NCI-H1694 treated with DMSO at 0.1 percent for 48 hours (cell line): ENCODE results near the gene RAB3IL1.
"Not testable (repeated sequence)": the region's sequence is repeated elsewhere in the genome, so short reads cannot be mapped to it uniquely, and the experiment has no call there.

Experiments used
- DNase-seq: peaks from one replicate; lab custom pipeline; 2025; lab: John Stamatoyannopoulos, UW

Gene RAB3IL1

GRCh38 chr11:61953632-61954031, 36.3 kb upstream of the RAB3IL1 start:
- DNase-seq, result not testable (repeated sequence)

- DNase-seq, result no peak
These were observed 35.5 kb upstream of the RAB3IL1 start for GRCh38 chr11:61952882-61953281.

DNA sequence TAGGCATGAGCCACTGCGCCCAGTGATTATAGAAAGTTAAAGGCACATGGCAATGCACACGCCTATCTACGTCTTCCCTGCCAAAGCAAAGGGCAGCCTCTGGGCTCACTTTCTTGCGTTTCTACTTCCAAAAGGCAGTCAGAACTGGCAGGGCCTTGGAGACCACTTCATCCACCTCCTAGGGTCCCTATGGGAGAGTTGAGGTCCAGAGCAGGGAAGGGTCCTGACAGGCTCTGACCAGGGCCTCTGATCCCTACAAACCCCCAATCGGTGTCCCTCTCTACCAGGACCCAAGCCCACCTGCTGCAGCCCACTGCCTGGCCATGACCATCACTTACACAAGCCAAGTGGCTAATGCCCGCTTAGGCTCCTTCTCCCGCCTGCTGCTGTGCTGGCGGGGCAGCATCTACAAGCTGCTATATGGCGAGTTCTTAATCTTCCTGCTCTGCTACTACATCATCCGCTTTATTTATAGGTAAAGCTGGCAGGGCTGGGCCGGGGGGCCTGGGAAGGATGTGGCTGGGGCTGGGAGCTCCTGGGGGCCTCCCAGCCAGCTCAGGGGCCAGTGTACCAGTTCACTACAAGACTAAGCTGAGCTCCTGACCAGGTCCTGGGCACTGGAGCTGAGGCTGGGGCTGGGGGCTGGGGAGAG, 34.2 kb upstream of the RAB3IL1 start:
- DNase-seq, result no peak

- DNase-seq, result no peak
These were observed 32.7 kb upstream of the RAB3IL1 start, which contains the start of gene BEST1 for GRCh38 chr11:61950035-61950547. Gene BEST1, plus strand, starts transcription at chr11:61950351. Its CDS starts 1,456 bp downstream, at chr11:61951807.

GRCh38 chr11:61949169-61950034, 32.0 kb upstream of the RAB3IL1 start:
- peak; percentile 49 for DNase-seq

GRCh38 chr11:61948505-61948904, 31.1 kb upstream of the RAB3IL1 start:
- DNase-seq, result no peak

DNA sequence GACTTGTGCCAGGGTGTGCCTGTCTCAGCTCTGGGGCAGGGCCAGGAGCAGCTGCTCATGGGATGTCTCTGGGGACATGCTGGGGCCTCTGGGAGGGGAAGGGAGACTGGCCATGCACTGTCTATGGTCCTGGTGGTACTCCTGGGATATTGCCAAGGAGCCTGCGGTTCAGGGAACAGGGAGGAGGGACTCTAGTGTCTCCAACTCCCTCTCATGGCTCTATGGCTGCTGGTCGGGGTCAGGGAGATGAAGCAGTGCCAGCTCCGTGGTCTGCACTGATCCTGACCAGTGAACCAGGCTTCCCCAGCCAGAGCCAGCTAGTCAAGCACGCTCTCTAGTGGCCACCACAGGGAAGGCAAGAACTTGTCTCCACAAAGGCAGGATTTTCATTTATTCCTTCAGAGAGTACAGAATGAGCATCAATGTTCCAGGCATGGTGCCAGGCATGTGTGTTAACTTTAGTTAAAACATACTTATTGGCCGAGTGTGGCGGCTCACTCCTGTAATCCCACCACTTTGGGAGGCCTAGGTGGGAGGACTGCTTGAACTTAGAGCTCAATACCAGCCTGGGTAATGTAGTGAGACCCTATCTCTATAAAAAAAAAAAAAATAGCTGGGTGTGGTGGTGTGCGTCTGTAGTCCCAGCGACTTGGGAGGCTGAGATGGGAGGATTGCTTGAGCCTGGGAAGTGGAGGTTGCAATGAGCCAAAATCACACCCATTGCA, 30.3 kb upstream of the RAB3IL1 start:
- peak; percentile 60 for DNase-seq

DNA sequence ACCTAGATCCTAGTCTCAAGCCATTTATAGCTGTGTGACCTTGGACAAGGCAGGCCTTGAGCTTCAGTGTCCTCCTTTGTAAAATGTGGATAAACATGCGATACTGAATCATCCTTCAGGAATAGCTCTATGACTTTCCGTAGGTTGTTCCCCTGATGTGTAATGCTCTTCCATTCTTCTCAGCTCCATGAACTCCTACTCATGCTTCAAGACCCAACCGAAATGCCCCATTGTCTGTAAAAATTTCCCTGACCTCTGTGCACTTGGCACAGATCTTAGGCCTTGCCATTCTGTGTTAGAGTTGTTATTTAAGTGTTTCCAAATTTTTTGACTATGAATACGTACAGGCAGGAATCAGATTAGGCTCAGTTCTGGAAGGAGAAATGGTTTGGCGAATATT, 29.5 kb upstream of the RAB3IL1 start:
- DNase-seq, result no peak

DNA sequence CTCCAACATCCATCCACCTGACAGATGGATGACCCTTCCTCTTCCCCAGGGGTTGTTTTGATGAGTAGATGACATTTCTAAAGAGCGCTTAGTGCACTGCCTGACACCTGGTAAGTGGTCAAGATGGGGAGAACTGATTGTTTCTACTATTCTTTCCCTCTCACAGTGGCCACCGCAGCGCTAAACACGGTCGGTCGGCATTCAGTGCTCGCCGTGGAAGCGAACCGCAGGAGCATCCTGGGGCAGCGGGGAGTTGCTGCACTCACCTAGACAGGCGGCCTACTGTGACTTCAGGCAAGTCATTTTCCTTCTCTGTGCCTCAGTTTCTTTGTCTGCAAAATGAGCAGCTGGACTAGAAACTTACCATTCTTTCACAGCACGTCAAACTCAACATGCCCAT, 27.8 kb upstream of the RAB3IL1 start:
- DNase-seq, result no peak

- DNase-seq, result no peak
These were observed 23.1 kb upstream of the RAB3IL1 start for GRCh38 chr11:61940466-61940865.

GRCh38 chr11:61935861-61936260, 18.5 kb upstream of the RAB3IL1 start:
- no peak for DNase-seq

DNA sequence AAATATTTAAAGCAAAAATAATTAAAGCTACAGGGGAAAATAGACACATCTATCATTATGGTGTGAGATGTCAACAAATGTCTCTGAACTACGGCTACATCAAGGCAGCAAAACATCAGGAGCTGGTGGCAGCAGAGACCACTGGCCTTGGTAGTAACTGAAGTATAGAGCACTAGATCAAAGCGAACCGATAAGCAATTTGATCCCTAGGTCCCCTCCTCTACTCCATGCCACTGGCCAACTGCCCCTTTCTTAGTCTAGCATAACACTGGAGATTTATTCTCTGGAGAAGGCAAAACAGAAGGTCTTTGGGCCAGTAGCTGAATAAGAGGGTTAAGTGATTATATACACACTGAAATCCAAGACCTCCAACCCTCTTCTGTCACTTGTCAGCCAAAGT, 13.6 kb upstream of the RAB3IL1 start:
- DNase-seq, result no peak

- DNase-seq, result no peak
These were observed 11.2 kb upstream of the RAB3IL1 start for GRCh38 chr11:61928606-61929005.

DNA sequence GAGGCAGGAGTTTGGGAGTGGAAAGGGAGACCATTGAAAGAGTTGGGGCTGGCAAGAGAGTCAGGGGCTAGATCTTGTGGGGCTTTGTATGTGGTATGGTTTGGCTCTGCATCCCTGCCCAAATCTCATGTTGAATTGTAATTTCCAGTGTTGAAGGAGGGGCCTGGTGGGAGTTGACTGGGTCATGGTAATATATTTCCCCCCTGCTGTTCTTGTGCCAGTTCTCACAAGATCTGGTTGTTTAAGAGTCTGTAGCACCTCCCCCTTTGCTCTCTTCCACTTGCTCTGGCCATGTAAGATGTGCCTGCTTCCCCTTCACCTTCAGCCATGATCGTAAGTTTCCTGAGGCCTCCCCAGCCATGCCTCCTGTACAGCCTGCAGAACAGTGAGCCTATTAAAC, 10.1 kb upstream of the RAB3IL1 start:
- DNase-seq, result no peak

DNA sequence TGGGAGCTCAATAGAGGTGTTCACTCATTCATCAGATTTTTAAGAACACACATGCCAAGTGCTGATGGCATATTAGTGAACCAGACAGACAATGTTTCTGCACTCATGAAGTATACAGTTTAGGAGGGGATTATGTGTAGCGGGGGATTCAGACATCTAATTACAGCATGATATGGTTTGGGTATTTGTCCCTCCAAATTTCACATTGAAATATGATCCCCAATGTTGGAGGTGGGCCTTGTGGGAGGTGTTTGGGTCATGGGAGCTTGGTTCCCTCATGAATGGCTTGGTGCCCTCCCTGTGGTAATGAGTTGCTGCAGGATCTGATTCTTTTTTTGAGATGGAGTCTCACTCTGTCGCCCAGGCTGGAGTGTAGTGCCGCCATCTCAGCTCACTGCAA, 8.9 kb upstream of the RAB3IL1 start:
- no peak for DNase-seq

DNA sequence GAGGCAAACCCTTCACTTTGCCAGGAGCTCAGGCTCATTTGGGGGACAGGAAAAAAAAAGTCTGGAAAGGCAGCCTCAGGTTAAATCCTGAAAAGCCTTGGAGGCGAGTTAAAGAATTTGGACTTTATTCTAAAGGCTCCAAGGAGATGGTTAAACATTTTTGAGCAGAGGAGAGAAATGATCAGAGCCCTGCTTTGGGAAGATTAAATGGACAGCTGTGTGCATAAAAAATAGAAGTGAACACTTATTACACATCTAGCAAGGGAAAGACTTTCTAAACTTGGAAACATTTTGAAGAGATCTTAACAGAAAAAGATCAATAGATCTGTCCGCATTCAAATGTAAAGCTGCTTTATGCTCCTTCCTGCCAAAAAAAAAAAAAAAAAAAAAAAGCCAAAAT, 8.4 kb upstream of the RAB3IL1 start:
- no peak for DNase-seq

DNA sequence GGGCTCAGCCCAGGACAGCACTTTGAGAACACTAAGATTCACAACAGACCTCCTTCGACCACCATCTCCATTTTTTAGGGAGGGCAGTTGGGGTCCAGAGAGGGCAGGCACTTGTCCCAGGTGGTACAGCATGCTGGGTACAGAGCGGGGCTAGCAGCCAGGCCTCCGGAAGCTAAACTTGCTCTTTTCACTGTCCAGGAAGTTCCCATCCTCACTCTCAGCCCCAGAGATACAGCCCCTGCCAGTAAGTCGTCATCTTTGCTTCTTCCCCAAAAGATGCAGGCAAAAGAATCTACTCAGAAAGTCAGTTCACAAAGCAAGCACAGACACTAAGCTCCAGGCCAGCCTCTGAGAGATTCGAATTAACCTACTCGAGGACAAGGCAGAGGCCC, 6.7 kb upstream of the RAB3IL1 start:
- DNase-seq, result no peak

- DNase-seq, result no peak
These were observed 6.0 kb upstream of the RAB3IL1 start for GRCh38 chr11:61923166-61924063.

DNA sequence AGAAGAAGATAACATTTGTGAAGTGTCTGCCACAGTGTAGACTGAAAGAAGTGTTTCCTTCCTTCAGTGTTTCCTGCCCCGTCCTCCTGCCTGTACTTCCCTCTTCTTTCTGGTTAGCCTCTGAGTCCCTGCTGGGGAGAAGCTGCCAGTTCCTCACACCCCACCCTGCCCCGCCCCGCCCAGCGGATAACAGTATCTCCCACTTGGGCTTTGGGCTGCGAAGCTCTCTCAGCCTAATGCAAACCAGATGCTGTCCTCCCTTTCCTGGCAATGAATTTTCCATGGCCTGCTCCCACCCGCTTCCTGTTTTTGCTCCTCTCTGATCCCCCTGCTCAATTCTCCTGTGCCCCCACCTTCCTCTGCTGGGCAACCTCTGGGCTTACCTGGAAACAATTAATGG, 5.2 kb upstream of the RAB3IL1 start:
- DNase-seq, result no peak

GRCh38 chr11:61921446-61921845, 4.1 kb upstream of the RAB3IL1 start:
- no peak for DNase-seq
